Measurements from ENCODE around the gene SFTPA1. TPM values are rescaled to one million over a fixed set of nuclear protein-coding genes. Genes with fewer than 3 reads are reported as not detected.
"Not testable (repeated sequence)": the region's sequence is repeated elsewhere in the genome, so short reads cannot be mapped to it uniquely, and the experiment has no call there.

Gene SFTPA1
- total RNA-seq, result not detected

- CTCF ChIA-PET, result interaction anchor here (1.1 kb wide), 1 partner anchor 74 kb away, joined by 3 read pairs; no protein-coding TSS in a partner anchor
- Mint-ChIP-seq H3K4me3 (no peak within 1 kb of the TSS), H3K36me3 (no peaks in the 10 kb centered on the region), H3K27me3 (peaks cover 3% of the 10 kb centered on the region), H3K27ac (no peak within 1 kb of the TSS), H3K9me3 (no peaks in the 10 kb centered on the region), H3K4me1 (ENCODE audit: low read depth) (no peaks in the 10 kb centered on the region)
- intact Hi-C loops (cut with micrococcal nuclease), result no loop called here
- POLR2A ChIA-PET, result no interaction called here
- DNase-seq, result no peak
Observed at GRCh38 chr10:79610601-79611191, at the start of gene SFTPA1. Gene SFTPA1 (plus strand): TSS chr10:79610939. CDS start chr10:79611826, 887 bp downstream.

GRCh38 chr10:79561257-79561656 is 49.5 kb upstream of the SFTPA1 start:
- Mint-ChIP-seq H3K4me1 (ENCODE audit: low read depth) (peaks cover 4% of the 10 kb centered on the region), H3K9me3 (no peaks in the 10 kb centered on the region), H3K27ac (no peak overlapping the region), H3K36me3 (no peaks in the 10 kb centered on the region), H3K4me3 (no peak overlapping the region), H3K27me3 (peaks cover 4% of the 10 kb centered on the region)
- intact Hi-C loops (cut with micrococcal nuclease), result no loop called here
- ChIA-PET POLR2A (no interaction called here), CTCF (interaction anchor here (1.6 to 1.7 kb wide), 2 partner anchors 23 to 47 kb away, joined by 4 to 5 read pairs; no protein-coding TSS in a partner anchor)
- no peak for DNase-seq

- POLR2A ChIA-PET, result no interaction called here
- peaks cover 4% of the 10 kb centered on the region for H3K4me1 Mint-ChIP-seq (ENCODE audit: low read depth)
- CTCF ChIA-PET, result interaction anchor here (0.6 to 2.4 kb wide), 7 partner anchors 8 to 486 kb away, joined by 3 to 7 read pairs (median 4); no protein-coding TSS in a partner anchor
- H3K4me3 Mint-ChIP-seq, result no peak overlapping the region
- H3K36me3 Mint-ChIP-seq, result no peaks in the 10 kb centered on the region
- intact Hi-C loops (cut with micrococcal nuclease), result loop anchor here (1.0 kb wide), 2 partner anchors 47 to 367 kb away; no protein-coding TSS in a partner anchor
- peaks cover 8% of the 10 kb centered on the region for H3K27me3 Mint-ChIP-seq
- H3K27ac Mint-ChIP-seq, result no peak overlapping the region
- DNase-seq, result peak; percentile 77
- H3K9me3 Mint-ChIP-seq, result no peaks in the 10 kb centered on the region
Observed at GRCh38 chr10:79562135-79562756, 48.5 kb upstream of the SFTPA1 start.

GRCh38 chr10:79563426-79563825 is 47.3 kb upstream of the SFTPA1 start:
- Mint-ChIP-seq H3K9me3 (no peaks in the 10 kb centered on the region), H3K4me3 (no peak overlapping the region), H3K27me3 (peaks cover 11% of the 10 kb centered on the region), H3K4me1 (ENCODE audit: low read depth) (peaks cover 4% of the 10 kb centered on the region), H3K27ac (no peak overlapping the region), H3K36me3 (no peaks in the 10 kb centered on the region)
- ChIA-PET CTCF (interaction anchor here (1.3 to 2.4 kb wide), 4 partner anchors 10 to 483 kb away, joined by 3 to 7 read pairs (median 4); no protein-coding TSS in a partner anchor), POLR2A (no interaction called here)
- intact Hi-C loops (cut with micrococcal nuclease), result no loop called here
- no peak for DNase-seq

- H3K9me3 Mint-ChIP-seq; POLR2A ChIA-PET; CTCF ChIA-PET; H3K36me3 Mint-ChIP-seq; intact Hi-C loops (cut with micrococcal nuclease); H3K27ac Mint-ChIP-seq; H3K4me3 Mint-ChIP-seq; H3K4me1 Mint-ChIP-seq (ENCODE audit: low read depth); DNase-seq: not testable (repeated sequence)
- peaks cover 32% of the 10 kb centered on the region for H3K27me3 Mint-ChIP-seq
Observed at GRCh38 chr10:79570624-79571023, 40.1 kb upstream of the SFTPA1 start.

- peaks cover 5% of the 10 kb centered on the region for H3K4me1 Mint-ChIP-seq (ENCODE audit: low read depth)
Observed at GRCh38 chr10:79579361-79579760, 31.4 kb upstream of the SFTPA1 start.

GRCh38 chr10:79581044-79581443 is 29.7 kb upstream of the SFTPA1 start:
- Mint-ChIP-seq H3K4me3 (no peak overlapping the region), H3K27ac (no peak overlapping the region), H3K27me3 (peaks cover 7% of the 10 kb centered on the region), H3K36me3 (no peaks in the 10 kb centered on the region), H3K9me3 (no peaks in the 10 kb centered on the region), H3K4me1 (ENCODE audit: low read depth) (peaks cover 5% of the 10 kb centered on the region)
- intact Hi-C loops (cut with micrococcal nuclease), result no loop called here
- CTCF ChIA-PET, result no interaction called here
- POLR2A ChIA-PET, result no interaction called here
- no peak for DNase-seq

More at GRCh38 chr10:79579361-79579760, 31.4 kb upstream of the SFTPA1 start:
- CTCF ChIA-PET, result no interaction called here
- Mint-ChIP-seq H3K27ac (no peak overlapping the region), H3K36me3 (no peaks in the 10 kb centered on the region), H3K27me3 (peaks cover 7% of the 10 kb centered on the region), H3K9me3 (no peaks in the 10 kb centered on the region), H3K4me3 (no peak overlapping the region)
- no peak for DNase-seq
- POLR2A ChIA-PET, result no interaction called here
- intact Hi-C loops (cut with micrococcal nuclease), result no loop called here

- ChIA-PET POLR2A (no interaction called here), CTCF (no interaction called here)
- no peaks in the 10 kb centered on the region for H3K9me3 Mint-ChIP-seq
- H3K36me3 Mint-ChIP-seq, result no peaks in the 10 kb centered on the region
- H3K27ac Mint-ChIP-seq, result no peak overlapping the region
- peaks cover 5% of the 10 kb centered on the region for H3K4me1 Mint-ChIP-seq (ENCODE audit: low read depth)
- H3K4me3 Mint-ChIP-seq, result no peak overlapping the region
- intact Hi-C loops (cut with micrococcal nuclease), result no loop called here
- peaks cover 13% of the 10 kb centered on the region for H3K27me3 Mint-ChIP-seq
- DNase-seq, result no peak
Observed at GRCh38 chr10:79582096-79582495, 28.6 kb upstream of the SFTPA1 start.

- CTCF ChIA-PET; POLR2A ChIA-PET; H3K9me3 Mint-ChIP-seq; H3K36me3 Mint-ChIP-seq; intact Hi-C loops (cut with micrococcal nuclease); H3K4me3 Mint-ChIP-seq; H3K4me1 Mint-ChIP-seq (ENCODE audit: low read depth); H3K27ac Mint-ChIP-seq: not testable (repeated sequence)
- peaks cover 13% of the 10 kb centered on the region for H3K27me3 Mint-ChIP-seq
- peak; percentile 23 for DNase-seq
Observed at GRCh38 chr10:79582954-79583353, 27.8 kb upstream of the SFTPA1 start.

GRCh38 chr10:79583488-79584024 is 27.2 kb upstream of the SFTPA1 start:
- POLR2A ChIA-PET, result no interaction called here
- H3K4me3 Mint-ChIP-seq, result no peak overlapping the region

GRCh38 chr10:79585870-79586527 is 24.7 kb upstream of the SFTPA1 start:
- peaks cover 19% of the 10 kb centered on the region for H3K27me3 Mint-ChIP-seq
- H3K4me3 Mint-ChIP-seq, result no peak overlapping the region
- no peak for DNase-seq
- ChIA-PET POLR2A (no interaction called here), CTCF (interaction anchor here (1.8 kb wide), 1 partner anchor 22 kb away, joined by 4 read pairs; no protein-coding TSS in a partner anchor)
- H3K36me3 Mint-ChIP-seq, result no peaks in the 10 kb centered on the region
- peaks cover 5% of the 10 kb centered on the region for H3K4me1 Mint-ChIP-seq (ENCODE audit: low read depth)
- no peak overlapping the region for H3K27ac Mint-ChIP-seq
- no peaks in the 10 kb centered on the region for H3K9me3 Mint-ChIP-seq
- intact Hi-C loops (cut with micrococcal nuclease), result no loop called here

More at GRCh38 chr10:79583488-79584024, 27.2 kb upstream of the SFTPA1 start:
- intact Hi-C loops (cut with micrococcal nuclease), result no loop called here
- H3K9me3 Mint-ChIP-seq, result no peaks in the 10 kb centered on the region
- H3K27me3 Mint-ChIP-seq, result peaks cover 13% of the 10 kb centered on the region
- CTCF ChIA-PET, result no interaction called here
- no peak for DNase-seq
- no peak overlapping the region for H3K27ac Mint-ChIP-seq
- H3K36me3 Mint-ChIP-seq, result no peaks in the 10 kb centered on the region
- H3K4me1 Mint-ChIP-seq (ENCODE audit: low read depth), result peaks cover 5% of the 10 kb centered on the region

- H3K27me3 Mint-ChIP-seq, result peaks cover 21% of the 10 kb centered on the region
- H3K4me1 Mint-ChIP-seq (ENCODE audit: low read depth), result peaks cover 5% of the 10 kb centered on the region
- no peak overlapping the region for H3K4me3 Mint-ChIP-seq
- no peaks in the 10 kb centered on the region for H3K36me3 Mint-ChIP-seq
- H3K27ac Mint-ChIP-seq, result no peak overlapping the region
- H3K9me3 Mint-ChIP-seq, result no peaks in the 10 kb centered on the region
- DNase-seq, result no peak
- ChIA-PET POLR2A (no interaction called here), CTCF (interaction anchor here (1.8 kb wide), 1 partner anchor 21 kb away, joined by 4 read pairs; no protein-coding TSS in a partner anchor)
- intact Hi-C loops (cut with micrococcal nuclease), result no loop called here
Observed at GRCh38 chr10:79586933-79587332, 23.8 kb upstream of the SFTPA1 start.
